Uterus (tissue), 4 donors: ENCODE measurements around the gene TAF9. TPM values are rescaled to one million over a fixed set of nuclear protein-coding genes. Genes with fewer than 3 reads are reported as not detected.

Experiments
- DNase-seq, 2 donors: peaks; one replicate each; pipeline ENCODE4 v3.0.0-alpha.2; 2019 to 2020
- H3K27ac ChIP-seq, 2 donors: fragments of 200-600 bp; sonication (generic); 1 replicate in 1 of 2; 2 replicates in 1 of 2; pipeline ENCODE4 v1.5.1; 2016 to 2018
- H3K27me3 ChIP-seq, 2 donors: fragments of 200-600 bp; sonication (generic); one replicate each; pipeline ENCODE4 v1.5.1; 2018 to 2019; ENCODE audit warnings: control low read depth in 1 of 2
- H3K36me3 ChIP-seq, 2 donors: fragments of 200-600 bp; sonication (generic); one replicate each; pipeline ENCODE4 v1.5.1; 2019; ENCODE audit warnings: control low read depth in 1 of 2
- H3K4me1 ChIP-seq, 2 donors: fragments of 200-600 bp; sonication (generic); one replicate each; pipeline ENCODE4 v1.5.1; 2018 to 2019; ENCODE audit warnings: control low read depth in 1 of 2
- H3K4me3 ChIP-seq, 2 donors: fragments of 200-600 bp; sonication (generic); 1 replicate in 1 of 2; 2 replicates in 1 of 2; pipeline ENCODE4 v1.5.1; 2018 to 2019; ENCODE audit warnings: mild to moderate bottlenecking in 1 of 2
- H3K9me3 ChIP-seq, 2 donors: fragments of 200-600 bp; sonication (generic); one replicate each; pipeline ENCODE4 v1.5.1; 2019; ENCODE audit warnings: control low read depth in 1 of 2
- CTCF ChIP-seq, 4 experiments: fragments of 200-600 bp in 2 of 4; fragments of 450-650 bp in 2 of 4; sonication (generic) in 2 of 4; IDR thresholded peaks; one replicate each; pipeline ENCODE4 v1.5.1; 2016 to 2019; ENCODE audit warnings: antibody characterized with exemption in 4 of 4, mild to moderate bottlenecking in 2 of 4, moderate library complexity in 1 of 4
- POLR2A ChIP-seq, 2 donors: fragments of 450-650 bp; IDR thresholded peaks; one replicate each; pipeline ENCODE4 v1.6.1; 2016; ENCODE audit warnings: antibody characterized with exemption in 2 of 2, mild to moderate bottlenecking in 1 of 2, moderate library complexity in 1 of 2
- intact Hi-C: fragments of 100-400 bp; cut with DNase I; formaldehyde crosslinking; loops from one replicate; pipeline ENCODE4 v1.15.1; 2023; ENCODE audit warnings: low total_unique reads
- total RNA-seq, 4 donors: library from RNA; depleted of rRNA in 3 of 4; stranded (reverse); fragments of >200 nt in 3 of 4; gene quantifications; one replicate each; pipeline versions ENCODE4 v1.1.0 to v1.2.4, GENCODE V29; 2014 to 2023
- donor health status: DM: yes; HTN: yes; CAD: no.

Gene TAF9
- total RNA-seq, 4 donors from 2014 or later = 10.9 to 50.5 (median 32.7) TPM

GRCh38 chr5:69359699-69360098, 9.6 kb downstream of the TAF9 start:
- H3K9me3 ChIP-seq = no peaks in the 10 kb centered on the region
- H3K36me3 ChIP-seq = no peaks in the 10 kb centered on the region
- H3K27me3 ChIP-seq = no peaks in the 10 kb centered on the region
- no peak for TF ChIP-seq POLR2A (IDR thresholded peaks at IDR 0.05)
- no peak for TF ChIP-seq CTCF (IDR thresholded peaks at IDR 0.05)
- DNase-seq = no peak
- H3K4me1 ChIP-seq = no peaks in the 10 kb centered on the region
- H3K4me3 ChIP-seq = no peak overlapping the region
- intact Hi-C loops = no loop called here
- H3K27ac ChIP-seq = no peak overlapping the region

- DNase-seq = no peak
- Histone ChIP-seq H3K9me3 (no peaks in the 10 kb centered on the region), H3K4me3 (no peak overlapping the region), H3K4me1 (no peaks in the 10 kb centered on the region), H3K27me3 (no peaks in the 10 kb centered on the region), H3K36me3 (no peaks in the 10 kb centered on the region), H3K27ac (no peak overlapping the region)
- TF ChIP-seq CTCF (IDR thresholded peaks at IDR 0.05) (no peak), POLR2A (IDR thresholded peaks at IDR 0.05) (no peak)
- intact Hi-C loops = no loop called here
These were observed 18.7 kb downstream of the TAF9 start for GRCh38 chr5:69350664-69351063.

GRCh38 chr5:69343083-69343482, 26.2 kb downstream of the TAF9 start:
- Histone ChIP-seq H3K4me3 (no peak overlapping the region), H3K36me3 (no peaks in the 10 kb centered on the region), H3K27ac (no peak overlapping the region), H3K4me1 (no peaks in the 10 kb centered on the region), H3K27me3 (no peaks in the 10 kb centered on the region), H3K9me3 (no peaks in the 10 kb centered on the region)
- TF ChIP-seq CTCF (IDR thresholded peaks at IDR 0.05) (no peak), POLR2A (IDR thresholded peaks at IDR 0.05) (no peak)
- intact Hi-C loops = no loop called here
- DNase-seq = no peak

- Histone ChIP-seq H3K4me3 (no peak overlapping the region), H3K27ac (no peak overlapping the region), H3K27me3 (no peaks in the 10 kb centered on the region), H3K36me3 (no peaks in the 10 kb centered on the region), H3K9me3 (no peaks in the 10 kb centered on the region), H3K4me1 (no peaks in the 10 kb centered on the region)
- no peak for TF ChIP-seq CTCF (IDR thresholded peaks at IDR 0.05)
- TF ChIP-seq POLR2A (IDR thresholded peaks at IDR 0.05) = no peak
- no peak for DNase-seq
- intact Hi-C loops = no loop called here
These were observed 27.7 kb downstream of the TAF9 start for GRCh38 chr5:69341520-69342161.

GRCh38 chr5:69335341-69335935, 33.9 kb downstream of the TAF9 start:
- Histone ChIP-seq H3K9me3 (no peaks in the 10 kb centered on the region), H3K4me1 (no peaks in the 10 kb centered on the region), H3K36me3 (no peaks in the 10 kb centered on the region), H3K4me3 (no peak overlapping the region), H3K27me3 (no peaks in the 10 kb centered on the region), H3K27ac (no peak overlapping the region)
- TF ChIP-seq CTCF (IDR thresholded peaks at IDR 0.05) (no peak), POLR2A (IDR thresholded peaks at IDR 0.05) (no peak)
- intact Hi-C loops = no loop called here
- DNase-seq = no peak
